HL-60 (cell line): ENCODE data around the gene PLXNA2.

ENCODE experiments used
- DNase-seq, 2 experiments: peaks; one replicate each; pipeline ENCODE4 v3.0.0-alpha.2; 2010 to 2020; ENCODE audit warnings: low read depth in 1 of 2, low spot score in 1 of 2
- H3K27ac ChIP-seq: fragments of 250-450 bp; sonication (Bioruptor Pico); replicated peaks from 2 replicates; pipeline ENCODE4 v1.5.1; 2020; ENCODE audit warnings: mild to moderate bottlenecking, moderate library complexity
- H3K27me3 ChIP-seq: fragments of 250-450 bp; sonication (Bioruptor Pico); 2 replicates; pipeline ENCODE4 v1.5.1; 2021; ENCODE audit warnings: mild to moderate bottlenecking, moderate library complexity; ENCODE audit not compliant: insufficient read depth, poor library complexity, severe bottlenecking
- H3K4me3 ChIP-seq: replicated peaks from 2 replicates; pipeline ENCODE4 v1.5.1; 2011; ENCODE audit warnings: mild to moderate bottlenecking, control low read depth, low read length; ENCODE audit not compliant: insufficient read depth
- CTCF ChIP-seq: IDR thresholded peaks from one replicate; pipeline ENCODE4 v1.5.1; 2011; ENCODE audit warnings: low read length, control low read depth, inconsistent platforms; ENCODE audit not compliant: insufficient read depth
- GABPA ChIP-seq: IDR thresholded peaks from 2 replicates; pipeline ENCODE4 v1.6.1; 2012; ENCODE audit warnings: low read depth
- POLR2AphosphoS5 ChIP-seq: IDR thresholded peaks from 2 replicates; pipeline ENCODE4 v1.6.1; 2012; ENCODE audit warnings: low read depth
- REST ChIP-seq: IDR thresholded peaks from 2 replicates; pipeline ENCODE4 v1.6.1; 2012; ENCODE audit warnings: low read depth; ENCODE audit not compliant: insufficient replicate concordance
- SPI1 ChIP-seq: IDR thresholded peaks from 2 replicates; pipeline ENCODE4 v1.6.1; 2012; ENCODE audit warnings: low read depth, mild to moderate bottlenecking, borderline replicate concordance

Gene PLXNA2

DNA sequence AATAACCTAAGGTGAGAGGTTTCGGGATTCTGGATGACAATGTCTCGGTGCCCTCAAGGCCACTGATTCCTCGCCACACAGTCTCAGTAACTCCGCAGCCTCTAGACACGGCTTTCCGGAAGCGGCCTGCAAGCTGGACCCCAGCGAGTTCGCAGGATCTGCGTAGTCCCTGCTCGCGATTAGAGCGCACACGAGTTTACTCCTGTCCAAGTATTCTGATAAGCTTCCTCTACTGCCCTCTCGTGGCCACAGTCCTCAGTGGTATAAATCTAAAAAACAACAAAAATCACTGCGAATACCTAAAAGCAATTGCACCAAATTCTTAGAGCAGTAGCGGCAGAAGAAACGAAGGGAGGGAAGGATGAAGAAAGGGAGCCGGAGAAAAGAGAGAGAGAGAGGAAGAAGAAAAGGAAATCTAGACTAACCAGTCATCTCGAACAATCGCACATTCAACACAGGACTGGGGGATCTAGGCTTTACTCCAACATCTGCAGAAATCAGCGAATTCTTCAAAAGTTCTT lies 1.1 kb upstream of the PLXNA2 start:
- TF ChIP-seq CTCF = peak; percentile 49
- TF ChIP-seq REST = no peak
- TF ChIP-seq GABPA = peak; percentile 30; the same call in 1 of the 2 replicates
- no peak for TF ChIP-seq SPI1
- TF ChIP-seq POLR2AphosphoS5 = no peak
- no peak overlapping the region for H3K27ac ChIP-seq
- peak; percentile 51 to 75 for DNase-seq
- H3K27me3 ChIP-seq = peaks cover 22% of the 10 kb centered on the region
- no peak overlapping the region for H3K4me3 ChIP-seq

DNA sequence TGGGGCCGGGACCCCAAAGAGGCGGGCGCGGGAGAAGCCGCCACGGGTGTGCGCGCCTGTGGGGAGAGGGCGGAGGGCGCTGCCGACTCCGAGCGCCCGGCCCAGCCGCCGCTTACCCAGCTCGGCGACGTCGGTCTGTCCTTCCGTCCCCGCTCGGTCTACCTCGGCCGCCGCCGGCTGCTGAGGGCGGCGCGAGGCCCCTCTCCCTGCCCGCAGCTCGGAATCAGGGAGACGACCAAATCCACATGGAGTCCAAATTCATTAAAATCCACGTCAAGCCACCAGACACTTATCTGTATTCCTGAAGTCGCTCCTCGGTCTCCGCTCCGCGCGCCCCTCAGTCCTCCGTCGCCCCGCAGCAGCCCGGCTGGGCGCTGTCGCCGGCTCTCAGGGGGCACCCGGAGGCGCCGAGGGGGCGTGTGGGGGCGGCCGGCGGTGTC lies 637 bp downstream of the PLXNA2 start:
- peaks cover 24% of the 10 kb centered on the region for H3K27me3 ChIP-seq
- no peak overlapping the region for H3K27ac ChIP-seq
- H3K4me3 ChIP-seq = peak overlapping the region; percentile 41
- no peak for DNase-seq
- TF ChIP-seq SPI1 (no peak), GABPA (no peak), POLR2AphosphoS5 (no peak), REST (no peak), CTCF (no peak)

DNA sequence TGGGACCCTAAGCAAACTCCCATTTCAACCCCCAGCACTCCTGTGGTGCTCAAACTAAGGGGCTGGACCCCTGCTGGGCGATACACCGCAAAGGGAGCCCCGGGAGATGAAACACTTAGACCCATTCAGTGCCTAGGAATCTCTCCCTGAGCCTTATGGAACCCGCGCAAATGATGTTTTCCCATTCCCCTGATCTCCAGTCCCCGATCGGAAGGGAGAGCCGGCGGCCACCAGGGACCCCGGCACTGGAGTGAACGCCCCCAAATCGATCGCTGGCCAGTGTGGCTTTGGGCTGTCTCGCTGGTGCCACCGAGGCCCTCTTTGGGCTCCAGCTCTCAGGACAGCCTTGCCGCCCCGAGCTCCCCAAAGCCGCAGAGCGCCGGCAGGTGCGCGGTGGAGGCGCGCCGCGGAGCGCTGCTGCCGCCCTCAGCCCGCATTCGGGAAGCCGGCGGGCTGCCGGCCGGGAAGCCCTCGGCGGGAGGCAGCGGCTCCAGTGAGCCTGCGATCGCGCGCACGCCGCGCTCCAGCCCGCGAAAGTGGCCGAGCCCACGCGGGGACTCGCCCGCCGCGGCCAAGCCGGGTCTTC lies 1.1 kb downstream of the PLXNA2 start:
- H3K27me3 ChIP-seq = peaks cover 24% of the 10 kb centered on the region
- no peak for DNase-seq
- peak overlapping the region; percentile 41 for H3K4me3 ChIP-seq
- TF ChIP-seq GABPA = no peak
- no peak for TF ChIP-seq CTCF
- TF ChIP-seq POLR2AphosphoS5 = no peak
- TF ChIP-seq REST = no peak
- no peak for TF ChIP-seq SPI1
- H3K27ac ChIP-seq = no peak overlapping the region
